HS-27A (cell line): ENCODE measurements around the gene BCL2L11.
A peak's percentile ranks its signal among the peaks of the same experiment; 100 is the strongest.

ENCODE experiments used
- DNase-seq: peaks from one replicate; pipeline ENCODE4 v3.0.0-alpha.2; 2012; ENCODE audit warnings: low read depth, missing footprints

The BCL2L11 gene

GRCh38 chr2:111117598-111118480 is 2.9 kb upstream of the BCL2L11 start:
- no peak for DNase-seq

- DNase-seq, result no peak
These were observed 2.2 kb upstream of the BCL2L11 start for GRCh38 chr2:111118481-111118980.

GRCh38 chr2:111118981-111119821 is 1.5 kb upstream of the BCL2L11 start:
- DNase-seq, result no peak

GRCh38 chr2:111119822-111120252 is 877 bp upstream of the BCL2L11 start:
- DNase-seq, result no peak

GRCh38 chr2:111121028-111121827 is 514 bp downstream of the BCL2L11 start:
- DNase-seq, result peak; percentile 69

GRCh38 chr2:111121828-111122630 is 1.3 kb downstream of the BCL2L11 start:
- peak; percentile 81 for DNase-seq

GRCh38 chr2:111122631-111123421 is 2.1 kb downstream of the BCL2L11 start:
- DNase-seq, result no peak

- DNase-seq, result no peak
These were observed 3.0 kb downstream of the BCL2L11 start for GRCh38 chr2:111123751-111124150.

- no peak for DNase-seq
These were observed 5.9 kb downstream of the BCL2L11 start for GRCh38 chr2:111126581-111126980.

- no peak for DNase-seq
These were observed 6.6 kb downstream of the BCL2L11 start for GRCh38 chr2:111127351-111127750.

- DNase-seq, result no peak
These were observed 7.4 kb downstream of the BCL2L11 start for GRCh38 chr2:111128096-111128495.

- DNase-seq, result no peak
These were observed 12.9 kb downstream of the BCL2L11 start for GRCh38 chr2:111133603-111134002.

GRCh38 chr2:111134055-111134454 is 13.3 kb downstream of the BCL2L11 start:
- DNase-seq, result no peak

GRCh38 chr2:111135237-111135909 is 14.7 kb downstream of the BCL2L11 start:
- no peak for DNase-seq

- no peak for DNase-seq
These were observed 15.2 kb downstream of the BCL2L11 start for GRCh38 chr2:111135910-111136297.

GRCh38 chr2:111138839-111139238 is 18.1 kb downstream of the BCL2L11 start:
- no peak for DNase-seq

- no peak for DNase-seq
These were observed 19.1 kb downstream of the BCL2L11 start for GRCh38 chr2:111139637-111140317.

GRCh38 chr2:111140815-111141214 is 20.1 kb downstream of the BCL2L11 start:
- no peak for DNase-seq

GRCh38 chr2:111142101-111142500 is 21.4 kb downstream of the BCL2L11 start:
- DNase-seq, result no peak
